Kidney (tissue), 14 donors: ENCODE data around the gene TCERG1L. TPM values are rescaled to one million over a fixed set of nuclear protein-coding genes. Genes with fewer than 3 reads are reported as not detected.

Experiments used
- DNase-seq, 5 donors: peaks; one replicate each; pipeline ENCODE4 v3.0.0-alpha.2; 2013 to 2020
- FAIRE-seq: peaks from 2 replicates; lab custom pipeline; 2012; peaks lifted over from hg19 to GRCh38; lab: Jason Lieb, UNC
- H3K27ac ChIP-seq, 2 donors: one replicate each; pipeline ENCODE4 v1.7.0; 2013; ENCODE audit warnings: low read depth in 2 of 2, low read length in 2 of 2, inconsistent platforms in 1 of 2
- H3K27me3 ChIP-seq: one replicate; pipeline ENCODE4 v1.7.1; 2013; ENCODE audit warnings: low read length, inconsistent platforms; ENCODE audit not compliant: control insufficient read depth, insufficient read depth
- H3K36me3 ChIP-seq, 3 donors: one replicate each; pipeline versions ENCODE4 v1.7.0 to v1.7.1; 2013; ENCODE audit warnings: low read length in 3 of 3, control low read depth in 1 of 3, inconsistent platforms in 1 of 3; ENCODE audit not compliant: insufficient read depth in 3 of 3, control insufficient read depth in 2 of 3
- H3K4me1 ChIP-seq, 3 donors: one replicate each; pipeline versions ENCODE4 v1.7.0 to v1.7.1; 2013; ENCODE audit warnings: low read length in 3 of 3, inconsistent platforms in 1 of 3, low read depth in 1 of 3; ENCODE audit not compliant: control insufficient read depth in 2 of 3, insufficient read depth in 2 of 3
- H3K4me3 ChIP-seq, 3 donors: one replicate each; pipeline versions ENCODE4 v1.7.0 to v1.8.1; 2013; ENCODE audit warnings: low read length in 3 of 3, control low read depth in 1 of 3, inconsistent platforms in 1 of 3
- H3K9ac ChIP-seq, 3 donors: one replicate each; pipeline versions ENCODE4 v1.7.0 to v1.7.1; 2013; ENCODE audit warnings: low read length in 3 of 3, control low read depth in 1 of 3, inconsistent platforms in 1 of 3
- H3K9me3 ChIP-seq, 3 donors: one replicate each; pipeline versions ENCODE4 v1.7.0 to v1.7.1; 2013; ENCODE audit warnings: low read length in 3 of 3, control low read depth in 1 of 3, inconsistent platforms in 1 of 3; ENCODE audit not compliant: control insufficient read depth in 2 of 3, insufficient read depth in 1 of 3
- CTCF ChIP-seq: IDR thresholded peaks from 3 replicates; pipeline ENCODE4 v1.5.1; 2012; ENCODE audit warnings: mild to moderate bottlenecking, moderate library complexity, borderline replicate concordance; ENCODE audit not compliant: insufficient read depth; ENCODE audit errors: extremely low read depth
- intact Hi-C: fragments of 100-400 bp; cut with DNase I; formaldehyde crosslinking; loops from one replicate; pipeline ENCODE4 v1.11.1; 2022
- polyA plus RNA-seq: library from polyadenylated mRNA; stranded (reverse); fragments of 350-450 nt; fragmentation: Illumina TruSeq; extraction: RNeasy Lipid Tissue Mini Kit (QIAGEN cat#74804); gene quantifications from one replicate; pipeline ENCODE4 v1.2.3, GENCODE V29; 2014; ENCODE audit warnings: low read depth, low replicate concordance; ENCODE audit not compliant: insufficient read depth
- total RNA-seq: library from RNA; stranded (reverse); fragmentation: NEBNext Ultra II Directional; extraction: Animal tissue kit (Norgen Biotek cat#: 25700); gene quantifications from one replicate; pipeline ENCODE4 v1.2.1, GENCODE V29; 2021
- donor health status: control.
- donor health status: control.
- donor health status: control.
- donor health status: control.
- donor health status: control.
- donor health status: DM: yes; HTN: yes; CAD: no.
- donor health status: Normal renal cell carcinoma (clear cell type).

The TCERG1L gene
- total and polyA plus RNA-seq, 2 donors from 2014 or later = not detected

- no peaks in the 10 kb centered on the region for H3K27me3 ChIP-seq
- H3K27ac ChIP-seq = no peak overlapping the region
- no peak for TF ChIP-seq CTCF
- no peaks in the 10 kb centered on the region for H3K9me3 ChIP-seq
- DNase-seq (no peak), FAIRE-seq (no peak)
- no peaks in the 10 kb centered on the region for H3K36me3 ChIP-seq
- H3K9ac ChIP-seq = no peak overlapping the region
- no peak overlapping the region for H3K4me3 ChIP-seq
- intact Hi-C loops = no loop called here
- H3K4me1 ChIP-seq = no peaks in the 10 kb centered on the region
These were observed 44.4 kb upstream of the TCERG1L start for GRCh38 chr10:131355881-131356280.

- Histone ChIP-seq H3K9ac (no peak overlapping the region), H3K36me3 (no peaks in the 10 kb centered on the region), H3K27ac (no peak overlapping the region), H3K4me3 (no peak overlapping the region), H3K9me3 (no peaks in the 10 kb centered on the region), H3K27me3 (no peaks in the 10 kb centered on the region), H3K4me1 (no peaks in the 10 kb centered on the region)
- intact Hi-C loops = no loop called here
- DNase-seq (no peak), FAIRE-seq (no peak)
- no peak for TF ChIP-seq CTCF
These were observed 43.5 kb upstream of the TCERG1L start for GRCh38 chr10:131355056-131355455.

- FAIRE-seq (no peak), DNase-seq (peak in 4 of 5 donors; percentile 44 to 80 (median 68))
- Histone ChIP-seq H3K27ac (no peak overlapping the region), H3K36me3 (no peaks in the 10 kb centered on the region), H3K9ac (no peak overlapping the region), H3K4me1 (no peaks in the 10 kb centered on the region), H3K27me3 (no peaks in the 10 kb centered on the region), H3K9me3 (no peaks in the 10 kb centered on the region), H3K4me3 (no peak overlapping the region)
- TF ChIP-seq CTCF = no peak
- intact Hi-C loops = no loop called here
These were observed 42.9 kb upstream of the TCERG1L start for GRCh38 chr10:131354380-131354779.

GRCh38 chr10:131352765-131353290, 41.3 kb upstream of the TCERG1L start:
- Histone ChIP-seq H3K4me3 (no peak overlapping the region), H3K9ac (no peak overlapping the region), H3K9me3 (no peaks in the 10 kb centered on the region), H3K36me3 (no peaks in the 10 kb centered on the region), H3K27ac (no peak overlapping the region), H3K4me1 (no peaks in the 10 kb centered on the region), H3K27me3 (no peaks in the 10 kb centered on the region)
- no peak for TF ChIP-seq CTCF
- FAIRE-seq = no peak
- intact Hi-C loops = no loop called here
- no peak for DNase-seq
